ENCODE results near the gene ENTPD7.
A peak's percentile ranks its signal among the peaks of the same experiment; 100 is the strongest.

ENTPD7 gene

GRCh38 chr10:99617696-99618095 is 41.6 kb upstream of the ENTPD7 start:
- TF ChIP-seq CTCF (IDR thresholded peaks at IDR 0.05; ENCODE audit: low read depth, low read length): no peak
- Histone ChIP-seq H3K27me3 (ENCODE audit: insufficient read depth, low read depth, severe bottlenecking) (no peaks in the 10 kb centered on the region), H3K36me3 (peaks cover 11% of the 10 kb centered on the region), H3K9me3 (ENCODE audit: severe bottlenecking) (no peaks in the 10 kb centered on the region), H3K4me3 (ENCODE audit: low read depth, low read length) (no peak overlapping the region), H3K27ac (no peak overlapping the region)
- DNase-seq: no peak

- no peak for DNase-seq
- TF ChIP-seq CTCF (IDR thresholded peaks at IDR 0.05; ENCODE audit: low read depth, low read length): no peak
- H3K4me3 ChIP-seq (ENCODE audit: low read depth, low read length): peak overlapping the region; percentile 90
- H3K27me3 ChIP-seq (ENCODE audit: insufficient read depth, low read depth, severe bottlenecking): no peaks in the 10 kb centered on the region
- H3K27ac ChIP-seq: no peak overlapping the region
- H3K9me3 ChIP-seq (ENCODE audit: severe bottlenecking): no peaks in the 10 kb centered on the region
- H3K36me3 ChIP-seq: peaks cover 6% of the 10 kb centered on the region
Observed at GRCh38 chr10:99619090-99619800, 40.1 kb upstream of the ENTPD7 start.

DNA sequence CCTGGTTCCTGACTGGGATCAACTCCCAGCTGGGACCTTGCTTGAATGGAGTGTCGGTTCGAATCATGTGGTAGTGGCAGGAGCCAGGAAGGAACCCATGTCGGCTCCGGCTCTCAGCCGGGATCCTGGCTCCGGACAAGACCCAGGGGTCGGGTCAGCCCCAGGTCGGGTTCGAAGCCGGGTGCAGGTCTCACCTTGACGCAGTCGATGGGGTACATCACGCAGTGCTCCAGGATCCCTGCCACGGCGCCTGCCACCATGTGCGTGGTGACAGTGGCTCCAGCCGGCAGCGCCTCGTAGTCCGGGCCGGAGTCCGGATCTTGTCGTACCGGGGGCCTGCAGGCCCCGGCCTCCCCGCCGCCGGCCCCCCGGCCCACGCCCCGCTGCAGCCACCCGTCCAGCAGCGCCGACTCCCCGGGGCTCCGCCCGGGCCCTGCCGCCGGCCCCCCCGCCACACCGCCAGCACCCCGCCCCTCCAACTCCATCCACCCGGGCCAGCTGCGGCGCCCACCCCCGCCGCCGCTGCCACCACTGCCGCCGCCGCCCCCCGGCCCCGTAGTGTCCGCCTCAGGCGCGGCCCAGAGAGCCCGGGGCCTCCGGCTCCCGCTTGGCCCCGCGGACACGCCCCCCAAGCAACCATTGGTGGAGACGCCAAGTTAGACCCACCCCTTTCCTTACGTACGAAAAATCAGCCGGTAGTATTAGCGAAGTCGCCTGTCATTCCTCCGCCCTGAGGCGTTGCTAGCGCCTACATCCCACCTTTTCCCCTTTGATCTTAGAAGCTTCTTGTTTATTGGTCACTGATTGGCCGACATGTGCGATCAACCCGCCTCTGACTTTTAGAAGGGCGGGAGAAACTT is 39.2 kb upstream of the ENTPD7 start, which contains the start of gene SLC25A28:
Gene SLC25A28, minus strand, starts transcription at position 589 of the 860 bp plus-strand sequence. Its CDS starts 104 bp downstream, at position 485.
- H3K36me3 ChIP-seq: peaks cover 6% of the 10 kb centered on the region
- H3K9me3 ChIP-seq (ENCODE audit: severe bottlenecking): no peaks in the 10 kb centered on the region
- DNase-seq: peak; percentile 17
- peak within 1 kb of the TSS; percentile 97 for H3K27ac ChIP-seq
- peak within 1 kb of the TSS; percentile 90 for H3K4me3 ChIP-seq (ENCODE audit: low read depth, low read length)
- TF ChIP-seq CTCF (IDR thresholded peaks at IDR 0.05; ENCODE audit: low read depth, low read length): no peak
- H3K27me3 ChIP-seq (ENCODE audit: insufficient read depth, low read depth, severe bottlenecking): no peaks in the 10 kb centered on the region

GRCh38 chr10:99620711-99621453 is 38.4 kb upstream of the ENTPD7 start:
- H3K27ac ChIP-seq: peak overlapping the region; percentile 97
- H3K9me3 ChIP-seq (ENCODE audit: severe bottlenecking): no peaks in the 10 kb centered on the region
- H3K27me3 ChIP-seq (ENCODE audit: insufficient read depth, low read depth, severe bottlenecking): no peaks in the 10 kb centered on the region
- TF ChIP-seq CTCF (IDR thresholded peaks at IDR 0.05; ENCODE audit: low read depth, low read length): no peak
- peak; percentile 97 for DNase-seq
- peak overlapping the region; percentile 84 for H3K4me3 ChIP-seq (ENCODE audit: low read depth, low read length)
- peaks cover 6% of the 10 kb centered on the region for H3K36me3 ChIP-seq

DNA sequence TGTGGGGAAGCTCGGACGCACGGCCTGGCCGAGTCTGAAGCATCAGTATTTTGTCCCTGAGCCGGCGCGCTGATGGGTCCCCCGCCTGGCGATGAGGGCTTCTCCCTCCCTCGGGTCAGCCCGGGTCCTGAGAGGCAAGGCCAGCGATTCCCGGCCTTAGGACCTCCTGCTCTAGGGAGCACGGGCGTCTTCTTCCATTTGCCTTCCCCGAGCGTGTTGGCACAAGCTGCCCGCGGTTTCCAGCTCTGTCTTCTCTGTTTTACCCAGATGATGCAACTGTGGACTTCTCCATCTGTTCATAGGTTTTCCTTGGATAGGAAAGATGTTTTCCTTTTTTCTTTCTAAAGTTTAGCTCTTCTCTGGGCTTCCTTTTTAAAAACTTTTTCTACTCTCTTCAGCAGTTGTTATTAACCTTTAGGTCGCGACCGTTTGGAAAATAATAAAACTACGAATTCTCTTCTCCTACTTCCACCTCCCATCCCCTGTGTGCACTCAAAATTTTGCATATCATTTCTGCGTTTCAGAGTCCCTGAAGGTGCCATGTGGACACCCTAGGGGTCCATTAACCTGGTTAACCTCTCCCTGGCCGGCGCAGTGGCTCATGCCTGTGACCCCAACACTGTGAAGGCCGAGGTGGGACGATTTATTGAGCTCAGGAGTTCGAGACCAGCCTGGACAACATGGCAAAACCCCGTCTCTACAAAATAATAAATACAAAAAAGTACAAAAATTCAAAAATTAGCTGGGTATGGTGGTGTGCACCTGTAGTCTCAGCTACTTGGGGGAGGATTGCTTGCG is 37.7 kb upstream of the ENTPD7 start:
- DNase-seq: no peak
- TF ChIP-seq CTCF (IDR thresholded peaks at IDR 0.05; ENCODE audit: low read depth, low read length): no peak
- Histone ChIP-seq H3K36me3 (peaks cover 6% of the 10 kb centered on the region), H3K27me3 (ENCODE audit: insufficient read depth, low read depth, severe bottlenecking) (no peaks in the 10 kb centered on the region), H3K4me3 (ENCODE audit: low read depth, low read length) (peak overlapping the region; percentile 84), H3K27ac (peak overlapping the region; percentile 97), H3K9me3 (ENCODE audit: severe bottlenecking) (no peaks in the 10 kb centered on the region)
